ENCODE results near the gene SLCO2B1. TPM values are rescaled to one million over a fixed set of nuclear protein-coding genes. Genes with fewer than 3 reads are reported as not detected.
A peak's percentile ranks its signal among the peaks of the same experiment; 100 is the strongest.

The SLCO2B1 gene
- total and polyA plus RNA-seq, 2 donors from 2014 or later, result 8.9 to 117 TPM

DNA sequence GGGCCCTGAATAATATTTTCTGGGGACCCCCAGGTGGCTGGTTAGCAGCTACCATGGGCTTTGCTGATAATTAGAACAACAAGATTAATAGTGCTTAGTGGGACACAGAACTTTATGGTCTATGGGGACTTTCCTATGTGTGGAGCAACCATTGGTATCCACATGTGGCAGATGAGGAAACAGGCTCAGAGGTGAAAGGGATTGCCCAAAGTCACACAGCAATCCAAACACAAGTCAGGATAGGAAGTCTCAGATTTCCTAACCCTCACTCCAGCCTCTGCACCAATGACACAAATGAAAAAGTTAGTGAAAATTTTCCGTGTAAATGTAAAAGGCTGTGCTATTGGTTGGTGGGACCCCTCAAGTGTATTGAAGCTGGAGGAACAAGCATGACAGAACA lies 15.3 kb upstream of the SLCO2B1 start:
- Histone ChIP-seq H3K9ac (ENCODE audit: low read length in 3 of 3) (no peak overlapping the region), H3K9me3 (ENCODE audit: control insufficient read depth in 2 of 3, insufficient read depth in 1 of 3, low read length in 3 of 3) (no peaks in the 10 kb centered on the region), H3K27ac (ENCODE audit: low read depth in 2 of 2, low read length in 2 of 2) (no peak overlapping the region), H3K27me3 (ENCODE audit: control insufficient read depth, insufficient read depth, low read length) (no peaks in the 10 kb centered on the region), H3K4me1 (ENCODE audit: control insufficient read depth in 2 of 3, insufficient read depth in 2 of 3, low read depth in 1 of 3, low read length in 3 of 3) (no peaks in the 10 kb centered on the region), H3K4me3 (ENCODE audit: low read length in 3 of 3) (no peak overlapping the region), H3K36me3 (ENCODE audit: control insufficient read depth in 2 of 3, insufficient read depth in 3 of 3, low read length in 3 of 3) (no peaks in the 10 kb centered on the region)
- DNase-seq (no peak), FAIRE-seq (no peak)
- TF ChIP-seq, protein P1, sequence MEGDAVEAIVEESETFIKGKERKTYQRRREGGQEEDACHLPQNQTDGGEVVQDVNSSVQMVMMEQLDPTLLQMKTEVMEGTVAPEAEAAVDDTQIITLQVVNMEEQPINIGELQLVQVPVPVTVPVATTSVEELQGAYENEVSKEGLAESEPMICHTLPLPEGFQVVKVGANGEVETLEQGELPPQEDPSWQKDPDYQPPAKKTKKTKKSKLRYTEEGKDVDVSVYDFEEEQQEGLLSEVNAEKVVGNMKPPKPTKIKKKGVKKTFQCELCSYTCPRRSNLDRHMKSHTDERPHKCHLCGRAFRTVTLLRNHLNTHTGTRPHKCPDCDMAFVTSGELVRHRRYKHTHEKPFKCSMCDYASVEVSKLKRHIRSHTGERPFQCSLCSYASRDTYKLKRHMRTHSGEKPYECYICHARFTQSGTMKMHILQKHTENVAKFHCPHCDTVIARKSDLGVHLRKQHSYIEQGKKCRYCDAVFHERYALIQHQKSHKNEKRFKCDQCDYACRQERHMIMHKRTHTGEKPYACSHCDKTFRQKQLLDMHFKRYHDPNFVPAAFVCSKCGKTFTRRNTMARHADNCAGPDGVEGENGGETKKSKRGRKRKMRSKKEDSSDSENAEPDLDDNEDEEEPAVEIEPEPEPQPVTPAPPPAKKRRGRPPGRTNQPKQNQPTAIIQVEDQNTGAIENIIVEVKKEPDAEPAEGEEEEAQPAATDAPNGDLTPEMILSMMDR (IDR thresholded peaks at IDR 0.05; ENCODE audit: borderline replicate concordance, extremely low read depth, insufficient read depth), result no peak
- intact Hi-C loops (cut with DNase I), result no loop called here

- FAIRE-seq (no peak), DNase-seq (peak in 3 of 5 donors; percentile 52 to 66 (median 66))
- intact Hi-C loops (cut with DNase I), result loop anchor here (5.0 to 10.0 kb wide), 2 partner anchors 54 to 107 kb away; no protein-coding TSS in a partner anchor
Measured at GRCh38 chr11:75140269-75141138, 10.4 kb upstream of the SLCO2B1 start.

GRCh38 chr11:75141166-75141565 lies 9.7 kb upstream of the SLCO2B1 start:
- no peak overlapping the region for H3K27ac ChIP-seq (ENCODE audit: low read depth in 2 of 2, low read length in 2 of 2)
- no peaks in the 10 kb centered on the region for H3K27me3 ChIP-seq (ENCODE audit: control insufficient read depth, insufficient read depth, low read length)
- FAIRE-seq (no peak), DNase-seq (no peak)
- no peaks in the 10 kb centered on the region for H3K9me3 ChIP-seq (ENCODE audit: control insufficient read depth in 2 of 3, insufficient read depth in 1 of 3, low read length in 3 of 3)
- no peak overlapping the region for H3K9ac ChIP-seq (ENCODE audit: low read length in 3 of 3)
- intact Hi-C loops (cut with DNase I), result loop anchor here (5.0 to 10.0 kb wide), 2 partner anchors 54 to 106 kb away; no protein-coding TSS in a partner anchor
- no peaks in the 10 kb centered on the region for H3K36me3 ChIP-seq (ENCODE audit: control insufficient read depth in 2 of 3, insufficient read depth in 3 of 3, low read length in 3 of 3)
- H3K4me3 ChIP-seq (ENCODE audit: low read length in 3 of 3), result no peak overlapping the region
- TF ChIP-seq, protein P1 (IDR thresholded peaks at IDR 0.05; ENCODE audit: borderline replicate concordance, extremely low read depth, insufficient read depth), result no peak
- H3K4me1 ChIP-seq (ENCODE audit: control insufficient read depth in 2 of 3, insufficient read depth in 2 of 3, low read depth in 1 of 3, low read length in 3 of 3), result peaks cover 0 to 4% (median 0%) of the 10 kb centered on the region in 3 donors

More at GRCh38 chr11:75140269-75141138, 10.4 kb upstream of the SLCO2B1 start:
- no peak overlapping the region for H3K4me3 ChIP-seq (ENCODE audit: low read length in 3 of 3)
- no peak overlapping the region for H3K9ac ChIP-seq (ENCODE audit: low read length in 3 of 3)
- H3K9me3 ChIP-seq (ENCODE audit: control insufficient read depth in 2 of 3, insufficient read depth in 1 of 3, low read length in 3 of 3), result no peaks in the 10 kb centered on the region
- H3K27ac ChIP-seq (ENCODE audit: low read depth in 2 of 2, low read length in 2 of 2), result no peak overlapping the region
- TF ChIP-seq, protein P1 (IDR thresholded peaks at IDR 0.05; ENCODE audit: borderline replicate concordance, extremely low read depth, insufficient read depth), result peak; percentile 95
- H3K4me1 ChIP-seq (ENCODE audit: control insufficient read depth in 2 of 3, insufficient read depth in 2 of 3, low read depth in 1 of 3, low read length in 3 of 3), result peaks cover 0 to 4% (median 0%) of the 10 kb centered on the region in 3 donors
- no peaks in the 10 kb centered on the region for H3K36me3 ChIP-seq (ENCODE audit: control insufficient read depth in 2 of 3, insufficient read depth in 3 of 3, low read length in 3 of 3)
- no peaks in the 10 kb centered on the region for H3K27me3 ChIP-seq (ENCODE audit: control insufficient read depth, insufficient read depth, low read length)
